D721Med (cell line): ENCODE measurements around the gene MKI67.

Experiments
- DNase-seq: peaks from one replicate; pipeline ENCODE4 v3.0.0; 2011; ENCODE audit warnings: low spot score; ENCODE audit not compliant: insufficient read length
- FAIRE-seq: peaks from 2 replicates; lab custom pipeline; 2011; peaks lifted over from hg19 to GRCh38; lab: Jason Lieb, UNC
- TF ChIP-seq, protein P1 (sequence below): IDR thresholded peaks from 2 replicates; pipeline ENCODE4 v1.5.1; 2012; ENCODE audit warnings: mild to moderate bottlenecking, control low read depth; ENCODE audit not compliant: insufficient read depth; ENCODE audit errors: missing control alignments

The MKI67 gene

DNA sequence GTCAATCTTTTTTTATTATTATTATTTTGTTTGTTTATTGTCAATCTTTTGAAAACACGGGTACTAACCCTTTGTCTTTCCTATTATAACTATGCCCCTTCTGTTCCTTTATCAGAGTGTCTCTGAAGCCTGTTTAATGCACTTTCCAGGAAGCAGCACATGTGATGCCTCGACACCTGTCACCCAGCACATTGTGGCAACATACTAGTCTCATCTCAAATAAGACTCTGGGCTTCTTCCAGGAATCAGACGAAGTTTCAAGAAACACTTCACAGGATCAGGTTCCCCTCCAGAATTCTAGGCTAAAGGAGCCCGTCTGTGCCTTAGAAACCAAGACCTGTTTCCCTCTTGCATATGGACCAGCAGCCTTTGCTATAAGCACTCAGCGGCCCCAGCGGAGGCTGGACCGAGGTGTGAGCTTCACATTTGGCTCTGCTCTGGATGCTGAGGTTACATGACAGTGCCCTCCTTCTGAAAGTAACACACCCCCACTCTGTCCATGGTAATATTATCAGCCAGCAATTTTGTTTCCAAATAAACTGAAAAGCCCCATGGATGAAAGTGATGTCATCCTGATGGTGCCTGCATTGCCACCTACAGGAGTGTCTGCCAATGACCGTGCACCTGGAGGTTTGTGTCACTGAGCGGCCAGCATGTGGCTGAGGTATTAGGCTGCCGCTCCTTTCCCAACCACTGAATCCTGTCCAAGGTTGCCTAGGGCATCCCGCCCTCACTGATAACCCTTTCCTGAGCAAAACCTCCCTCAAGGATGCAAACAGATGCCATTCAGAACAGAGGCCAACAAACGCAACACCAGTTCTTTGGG, 38.1 kb downstream of the MKI67 start:
- no peak for DNase-seq
- FAIRE-seq, result no peak
- TF ChIP-seq, protein P1, sequence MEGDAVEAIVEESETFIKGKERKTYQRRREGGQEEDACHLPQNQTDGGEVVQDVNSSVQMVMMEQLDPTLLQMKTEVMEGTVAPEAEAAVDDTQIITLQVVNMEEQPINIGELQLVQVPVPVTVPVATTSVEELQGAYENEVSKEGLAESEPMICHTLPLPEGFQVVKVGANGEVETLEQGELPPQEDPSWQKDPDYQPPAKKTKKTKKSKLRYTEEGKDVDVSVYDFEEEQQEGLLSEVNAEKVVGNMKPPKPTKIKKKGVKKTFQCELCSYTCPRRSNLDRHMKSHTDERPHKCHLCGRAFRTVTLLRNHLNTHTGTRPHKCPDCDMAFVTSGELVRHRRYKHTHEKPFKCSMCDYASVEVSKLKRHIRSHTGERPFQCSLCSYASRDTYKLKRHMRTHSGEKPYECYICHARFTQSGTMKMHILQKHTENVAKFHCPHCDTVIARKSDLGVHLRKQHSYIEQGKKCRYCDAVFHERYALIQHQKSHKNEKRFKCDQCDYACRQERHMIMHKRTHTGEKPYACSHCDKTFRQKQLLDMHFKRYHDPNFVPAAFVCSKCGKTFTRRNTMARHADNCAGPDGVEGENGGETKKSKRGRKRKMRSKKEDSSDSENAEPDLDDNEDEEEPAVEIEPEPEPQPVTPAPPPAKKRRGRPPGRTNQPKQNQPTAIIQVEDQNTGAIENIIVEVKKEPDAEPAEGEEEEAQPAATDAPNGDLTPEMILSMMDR, result no peak

GRCh38 chr10:128087146-128087883, 38.9 kb downstream of the MKI67 start:
- no peak for FAIRE-seq
- no peak for DNase-seq
- TF ChIP-seq, protein P1, result no peak

DNA sequence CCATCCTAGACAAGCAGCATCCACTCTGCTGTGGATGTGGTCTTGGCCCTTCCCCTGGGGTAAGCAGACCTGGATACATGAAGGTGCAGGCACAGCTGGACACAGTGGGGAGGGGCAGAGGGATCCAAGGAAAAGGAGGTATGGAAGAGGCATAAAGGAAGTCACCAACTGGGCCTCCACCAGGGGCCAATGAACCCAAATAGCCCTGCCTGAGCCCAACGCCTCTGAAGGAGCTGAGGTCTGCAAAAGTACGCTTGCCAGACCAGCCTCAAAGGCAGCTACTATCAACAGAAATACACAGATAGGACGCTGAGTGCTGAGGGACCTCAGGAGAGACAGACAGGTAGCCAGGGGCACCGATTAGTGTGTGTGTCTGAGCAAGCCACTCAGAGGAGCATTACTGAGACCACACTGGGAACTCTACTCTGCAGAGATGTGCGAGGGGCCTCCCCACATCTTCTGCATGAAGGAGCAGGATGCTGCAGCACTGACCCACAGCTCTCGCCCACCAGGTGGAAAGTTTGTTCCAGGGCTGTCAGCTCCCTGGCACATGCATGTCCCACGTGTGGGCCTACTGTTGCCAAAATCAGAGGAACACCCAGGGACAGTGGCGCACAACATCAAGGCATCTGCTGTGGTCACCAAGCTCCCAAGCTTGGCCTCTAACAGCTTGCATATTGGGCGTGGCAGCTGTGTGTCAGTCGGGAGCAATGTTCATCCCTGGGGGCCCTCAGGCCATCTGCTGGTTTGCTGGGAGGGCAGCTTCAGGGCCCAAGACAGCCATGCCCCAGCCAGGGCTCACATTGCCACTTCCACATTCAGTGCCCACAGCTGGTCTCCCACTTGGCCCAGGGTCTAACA, 40.0 kb downstream of the MKI67 start:
- TF ChIP-seq, protein P1, result no peak
- FAIRE-seq (no peak), DNase-seq (no peak)

DNA sequence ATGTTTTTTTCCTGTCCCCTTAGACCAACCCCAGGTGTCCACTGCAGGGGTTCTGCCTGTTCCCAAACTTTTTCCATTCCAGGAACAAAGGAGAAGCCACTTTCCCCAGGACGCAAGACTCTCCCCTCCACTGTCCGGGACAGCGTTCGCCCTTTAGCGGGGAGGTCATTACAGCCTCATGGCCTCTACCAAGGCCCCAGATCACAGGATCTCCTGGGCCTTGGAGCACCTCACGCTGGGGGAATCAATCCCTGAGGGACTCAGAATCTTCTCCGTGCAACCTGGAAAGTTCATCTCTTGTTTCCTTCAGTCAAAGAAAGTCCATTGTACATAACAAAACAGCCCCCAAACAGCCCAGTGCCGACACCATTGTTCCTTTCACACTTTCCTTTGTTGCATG, 41.2 kb downstream of the MKI67 start:
- FAIRE-seq (no peak), DNase-seq (no peak)
- TF ChIP-seq, protein P1, result no peak

DNA sequence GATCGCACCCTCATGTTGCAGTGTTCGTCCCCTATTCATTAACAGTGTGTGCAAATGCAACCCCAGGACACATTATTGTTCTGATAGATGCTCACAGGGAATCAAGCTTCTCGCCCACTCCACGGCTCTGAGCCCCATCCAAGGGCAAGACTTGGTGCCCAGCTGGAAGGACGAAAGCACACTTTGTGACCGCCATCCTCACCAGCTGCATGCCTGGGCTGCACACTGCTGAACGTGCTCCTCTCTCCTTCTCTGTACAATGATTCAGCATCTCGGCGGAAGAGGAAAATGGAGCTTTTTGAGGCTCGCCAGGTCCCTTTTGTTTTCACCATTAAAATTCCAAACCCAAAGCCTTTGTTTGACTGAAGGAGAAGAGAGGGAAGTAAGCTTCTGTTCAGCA, 41.9 kb downstream of the MKI67 start:
- FAIRE-seq, result no peak
- TF ChIP-seq, protein P1, result no peak
- DNase-seq, result no peak

- FAIRE-seq, result no peak
Observed at GRCh38 chr10:128083191-128083895, 42.9 kb downstream of the MKI67 start.

More at GRCh38 chr10:128083191-128083895, 42.9 kb downstream of the MKI67 start:
- DNase-seq, result no peak
- TF ChIP-seq, protein P1, result no peak
